Naive thymus-derived CD4-positive, alpha-beta T cell (primary cell): ENCODE measurements around the gene LRMDA. TPM values are rescaled to one million over a fixed set of nuclear protein-coding genes. Genes with fewer than 3 reads are reported as not detected.

Experiments used
- ATAC-seq: fragments of 150-1000 bp; cut with Tn5 transposase; 2 replicates; pipeline ENCODE4 v1.10.0; 2021; ENCODE audit warnings: mild to moderate bottlenecking, moderate library complexity
- CTCF ChIA-PET: fragments of 350-600 bp; sonication (Branson Sonifier 250); formaldehyde crosslinking; loops from one replicate; lab custom pipeline; 2021; ENCODE audit warnings: antibody characterized with exemption; lab: Charles Lee
- POLR2A ChIA-PET: fragments of 350-600 bp; sonication (Branson Sonifier 250); formaldehyde crosslinking; loops from one replicate; lab custom pipeline; 2021; ENCODE audit warnings: antibody characterized with exemption, inconsistent platforms; lab: Charles Lee
- DNase-seq, 9 donors: peaks; one replicate each; pipeline versions ENCODE4 v3.0.0 to v3.0.0-alpha.2; 2020 to 2022; ENCODE audit warnings: mixed read lengths in 1 of 9
- H3K27ac ChIP-seq: one replicate; pipeline ENCODE4 v1.7.0; 2013; ENCODE audit warnings: mild to moderate bottlenecking, low read depth, low read length, moderate library complexity
- H3K27me3 ChIP-seq, 2 donors: one replicate each; pipeline ENCODE4 v1.7.0; 2013; ENCODE audit warnings: low read length in 2 of 2, mild to moderate bottlenecking in 2 of 2, moderate library complexity in 2 of 2; ENCODE audit not compliant: control insufficient read depth in 2 of 2, insufficient read depth in 2 of 2
- H3K36me3 ChIP-seq, 3 experiments: 1 replicate in 2 of 3; 2 replicates in 1 of 3; pipeline ENCODE4 v1.7.0; 2013; ENCODE audit warnings: low read length in 3 of 3, mild to moderate bottlenecking in 3 of 3, moderate library complexity in 1 of 3; ENCODE audit not compliant: insufficient read depth in 3 of 3, control insufficient read depth in 2 of 3
- H3K4me1 ChIP-seq, 2 donors: one replicate each; pipeline ENCODE4 v1.7.0; 2013; ENCODE audit warnings: low read length in 2 of 2, mild to moderate bottlenecking in 2 of 2, moderate library complexity in 1 of 2; ENCODE audit not compliant: control insufficient read depth in 2 of 2, insufficient read depth in 2 of 2
- H3K4me3 ChIP-seq: 2 replicates; pipeline ENCODE4 v1.7.0; 2013; ENCODE audit warnings: mild to moderate bottlenecking, low read length
- H3K9me3 ChIP-seq, 3 experiments: 1 replicate in 2 of 3; 2 replicates in 1 of 3; pipeline ENCODE4 v1.7.0; 2013; ENCODE audit warnings: low read length in 3 of 3; ENCODE audit not compliant: control insufficient read depth in 2 of 3
- H3K27ac Mint-ChIP-seq, 9 donors: one replicate each; pipeline ENCODE4 v1.8.0; 2020 to 2022; ENCODE audit warnings: mixed read lengths in 9 of 9, mild to moderate bottlenecking in 8 of 9, moderate library complexity in 5 of 9, inconsistent platforms in 2 of 9
- H3K27me3 Mint-ChIP-seq, 5 donors: one replicate each; pipeline ENCODE4 v1.8.0; 2021 to 2022; ENCODE audit warnings: mixed read lengths in 5 of 5, mild to moderate bottlenecking in 1 of 5
- H3K36me3 Mint-ChIP-seq, 5 donors: one replicate each; pipeline ENCODE4 v1.8.0; 2020 to 2022; ENCODE audit warnings: mixed read lengths in 5 of 5, mild to moderate bottlenecking in 3 of 5, inconsistent platforms in 1 of 5
- H3K4me1 Mint-ChIP-seq, 7 donors: one replicate each; pipeline ENCODE4 v1.8.0; 2020 to 2022; ENCODE audit warnings: mixed read lengths in 7 of 7, mild to moderate bottlenecking in 3 of 7, inconsistent platforms in 1 of 7
- H3K4me3 Mint-ChIP-seq, 10 donors: one replicate each; pipeline ENCODE4 v1.8.0; 2020 to 2022; ENCODE audit warnings: mild to moderate bottlenecking in 10 of 10, mixed read lengths in 10 of 10, moderate library complexity in 6 of 10, inconsistent platforms in 2 of 10
- H3K9me3 Mint-ChIP-seq, 11 donors: one replicate each; pipeline ENCODE4 v1.8.0; 2020 to 2022; ENCODE audit warnings: mixed read lengths in 11 of 11, mild to moderate bottlenecking in 4 of 11, inconsistent platforms in 1 of 11, moderate library complexity in 1 of 11
- intact Hi-C, 2 donors: fragments of 100-400 bp; cut with micrococcal nuclease; formaldehyde crosslinking; loops; one replicate each; pipeline ENCODE4 v1.15.1; 2023
- polyA plus RNA-seq, 2 donors: library from polyadenylated mRNA; unstranded; fragments of 300-500 nt; fragmentation: Illumina TruSeq; gene quantifications; one replicate each; pipeline ENCODE4 v1.2.3, GENCODE V29; 2021
- total RNA-seq, 6 experiments: library from RNA in 5 of 6; stranded (reverse) in 5 of 6; gene quantifications; 1 replicate in 5 of 6; 2 replicates in 1 of 6; pipeline ENCODE4 v1.2.3 and lab custom pipeline; 2021 to 2026

The LRMDA gene
- total and polyA plus RNA-seq, 7 experiments from 2014 or later = 0.57 to 14.9 (median 3.0) TPM; not detected in 4

- ChIA-PET CTCF (no interaction called here), POLR2A (no interaction called here)
- Histone ChIP-seq H3K9me3 (no peaks in the 10 kb centered on the region), H3K36me3 (no peaks in the 10 kb centered on the region), H3K4me1 (no peaks in the 10 kb centered on the region), H3K4me3 (no peak overlapping the region), H3K27ac (no peak overlapping the region), H3K27me3 (no peaks in the 10 kb centered on the region)
- no peak overlapping the region for H3K27ac Mint-ChIP-seq
- H3K36me3 Mint-ChIP-seq = no peaks in the 10 kb centered on the region
- DNase-seq (no peak), ATAC-seq (no peak)
- H3K4me3 Mint-ChIP-seq = no peak overlapping the region
- peaks cover 0 to 1% (median 0%) of the 10 kb centered on the region in 11 donors for H3K9me3 Mint-ChIP-seq
- peaks cover 0 to 3% (median 0%) of the 10 kb centered on the region in 7 donors for H3K4me1 Mint-ChIP-seq
- intact Hi-C loops = no loop called here
- H3K27me3 Mint-ChIP-seq = peaks cover 0 to 20% (median 6%) of the 10 kb centered on the region in 5 donors
These were observed 600.6 kb downstream of the LRMDA start for GRCh38 chr10:76031769-76032699.

GRCh38 chr10:76032700-76033039 lies 601.2 kb downstream of the LRMDA start:
- ChIA-PET POLR2A (no interaction called here), CTCF (no interaction called here)
- H3K4me3 Mint-ChIP-seq = no peak overlapping the region
- H3K27ac Mint-ChIP-seq = no peak overlapping the region
- Histone ChIP-seq H3K9me3 (no peaks in the 10 kb centered on the region), H3K27ac (no peak overlapping the region), H3K4me1 (no peaks in the 10 kb centered on the region), H3K36me3 (no peaks in the 10 kb centered on the region), H3K4me3 (no peak overlapping the region), H3K27me3 (no peaks in the 10 kb centered on the region)
- no peaks in the 10 kb centered on the region for H3K36me3 Mint-ChIP-seq
- peaks cover 0 to 3% (median 0%) of the 10 kb centered on the region in 7 donors for H3K4me1 Mint-ChIP-seq
- H3K27me3 Mint-ChIP-seq = peaks cover 0 to 20% (median 6%) of the 10 kb centered on the region in 5 donors
- DNase-seq (no peak), ATAC-seq (no peak)
- intact Hi-C loops = no loop called here
- H3K9me3 Mint-ChIP-seq = peaks cover 0 to 2% (median 0%) of the 10 kb centered on the region in 11 donors

- H3K4me3 ChIP-seq = no peak overlapping the region
- Mint-ChIP-seq H3K27me3 (peaks cover 0 to 20% (median 6%) of the 10 kb centered on the region in 5 donors), H3K27ac (no peak overlapping the region), H3K9me3 (peaks cover 0 to 5% (median 0%) of the 10 kb centered on the region in 11 donors), H3K4me1 (peaks cover 0 to 3% (median 0%) of the 10 kb centered on the region in 7 donors), H3K36me3 (peaks cover 0 to 3% (median 0%) of the 10 kb centered on the region in 5 donors), H3K4me3 (no peak overlapping the region)
- H3K27me3 ChIP-seq = no peaks in the 10 kb centered on the region
- H3K27ac ChIP-seq = no peak overlapping the region
- no peak for DNase-seq
- ChIA-PET CTCF (no interaction called here), POLR2A (no interaction called here)
- no peaks in the 10 kb centered on the region for H3K9me3 ChIP-seq
- ATAC-seq = peak; percentile 45
- H3K36me3 ChIP-seq = no peaks in the 10 kb centered on the region
- H3K4me1 ChIP-seq = no peaks in the 10 kb centered on the region
- intact Hi-C loops = no loop called here
These were observed 602.2 kb downstream of the LRMDA start for GRCh38 chr10:76033457-76034196.

- Histone ChIP-seq H3K27me3 (no peaks in the 10 kb centered on the region), H3K27ac (no peak overlapping the region), H3K36me3 (no peaks in the 10 kb centered on the region), H3K9me3 (no peaks in the 10 kb centered on the region), H3K4me1 (no peaks in the 10 kb centered on the region), H3K4me3 (no peak overlapping the region)
- peaks cover 0 to 3% (median 0%) of the 10 kb centered on the region in 7 donors for H3K4me1 Mint-ChIP-seq
- CTCF ChIA-PET = no interaction called here
- POLR2A ChIA-PET = no interaction called here
- no peak overlapping the region for H3K27ac Mint-ChIP-seq
- intact Hi-C loops = loop anchor here in 1 of 2 donors (5.0 kb wide), 1 partner anchor 632 kb away; the partner anchor contains the start of gene ZNF503
- ATAC-seq = no peak
- H3K36me3 Mint-ChIP-seq = peaks cover 0 to 3% (median 0%) of the 10 kb centered on the region in 5 donors
- no peak for DNase-seq
- no peak overlapping the region for H3K4me3 Mint-ChIP-seq
- H3K27me3 Mint-ChIP-seq = peaks cover 0 to 20% (median 6%) of the 10 kb centered on the region in 5 donors
- H3K9me3 Mint-ChIP-seq = peaks cover 0 to 8% (median 0%) of the 10 kb centered on the region in 11 donors
These were observed 603.2 kb downstream of the LRMDA start for GRCh38 chr10:76034353-76035205.

- Mint-ChIP-seq H3K4me3 (no peak overlapping the region), H3K27ac (no peak overlapping the region), H3K36me3 (peaks cover 0 to 6% (median 0%) of the 10 kb centered on the region in 5 donors), H3K27me3 (peaks cover 0 to 20% (median 6%) of the 10 kb centered on the region in 5 donors), H3K4me1 (peaks cover 0 to 3% (median 0%) of the 10 kb centered on the region in 7 donors), H3K9me3 (peaks cover 0 to 12% (median 2%) of the 10 kb centered on the region in 11 donors)
- intact Hi-C loops = loop anchor here (2.0 to 5.0 kb wide), 2 partner anchors 633 to 635 kb away; partner anchors contain the start of gene ZNF503 (in 2 of the 2)
- Histone ChIP-seq H3K4me1 (no peaks in the 10 kb centered on the region), H3K36me3 (no peaks in the 10 kb centered on the region), H3K4me3 (no peak overlapping the region), H3K9me3 (no peaks in the 10 kb centered on the region), H3K27me3 (no peaks in the 10 kb centered on the region), H3K27ac (no peak overlapping the region)
- no peak for ATAC-seq
- no peak for DNase-seq
- CTCF ChIA-PET = no interaction called here
- POLR2A ChIA-PET = no interaction called here
These were observed 604.0 kb downstream of the LRMDA start for GRCh38 chr10:76035206-76036110.
